ENCODE results near the gene COA6.

- TF ChIP-seq TEAD4 (IDR thresholded peaks at IDR 0.05), result no peak
- no peak for TF ChIP-seq TAF1 (IDR thresholded peaks at IDR 0.05; ENCODE audit: low read depth)
- TF ChIP-seq CEBPB (IDR thresholded peaks at IDR 0.05), result no peak
- no peak for TF ChIP-seq CREB1 (IDR thresholded peaks at IDR 0.05; ENCODE audit: low read depth)
- TF ChIP-seq YY1 (IDR thresholded peaks at IDR 0.05; ENCODE audit: low read depth), result no peak
- no peak for TF ChIP-seq EGR1 (IDR thresholded peaks at IDR 0.05)
- no peak for TF ChIP-seq NFIC (IDR thresholded peaks at IDR 0.05)
- TF ChIP-seq EP300 (IDR thresholded peaks at IDR 0.05; ENCODE audit: borderline replicate concordance), result no peak
- no peak for TF ChIP-seq MAX (IDR thresholded peaks at IDR 0.05)
- no peak for TF ChIP-seq REST (IDR thresholded peaks at IDR 0.05; ENCODE audit: low read depth)
- no peak for TF ChIP-seq USF1 (IDR thresholded peaks at IDR 0.05)
- TF ChIP-seq RAD21 (IDR thresholded peaks at IDR 0.05; ENCODE audit: low read depth), result no peak
Measured at GRCh38 chr1:234413485-234413884, 40.2 kb downstream of the COA6 start.
